Body of pancreas (tissue), 4 donors: Measurements from ENCODE around the gene SEMA3F. TPM values are rescaled to one million over a fixed set of nuclear protein-coding genes. Genes with fewer than 3 reads are reported as not detected.

Source experiments
- ATAC-seq: fragments of 150-250 bp; one replicate; pipeline ENCODE4 v1.9.1; 2016
- DNase-seq, 4 donors: peaks; one replicate each; pipeline ENCODE4 v3.0.0-alpha.2; 2019
- H3K27ac ChIP-seq, 4 donors: fragments of 200-600 bp; sonication (generic); 1 replicate in 3 of 4; 2 replicates in 1 of 4; pipeline versions ENCODE4 v1.5.1 to v1.6.1; 2016 to 2019; ENCODE audit warnings: mild to moderate bottlenecking in 1 of 4, mixed read lengths in 1 of 4, moderate library complexity in 1 of 4
- H3K27me3 ChIP-seq, 2 donors: fragments of 200-600 bp; sonication (generic); one replicate each; pipeline ENCODE4 v1.6.0; 2016; ENCODE audit warnings: mild to moderate bottlenecking in 1 of 2
- H3K36me3 ChIP-seq, 2 donors: fragments of 200-600 bp; sonication (generic); replicated peaks in 1 of 2; 2 replicates each; pipeline ENCODE4 v1.5.1; 2016; ENCODE audit warnings: low read depth in 2 of 2; ENCODE audit not compliant: insufficient read depth in 1 of 2
- H3K4me1 ChIP-seq: fragments of 200-600 bp; sonication (generic); one replicate; pipeline ENCODE4 v1.6.0; 2016
- H3K4me3 ChIP-seq, 2 donors: fragments of 200-600 bp; sonication (generic); 1 replicate in 1 of 2; 2 replicates in 1 of 2; pipeline ENCODE4 v1.5.1; 2016 to 2019
- H3K9me3 ChIP-seq, 3 donors: fragments of 200-600 bp; sonication (generic); 1 replicate in 2 of 3; 2 replicates in 1 of 3; pipeline ENCODE4 v1.5.1; 2016
- POLR2A ChIP-seq, 3 donors: fragments of 450-650 bp; IDR thresholded peaks; one replicate each; pipeline ENCODE4 v1.6.1; 2016; ENCODE audit warnings: antibody characterized with exemption in 3 of 3, mild to moderate bottlenecking in 2 of 3
- WGBS, 2 donors: methylation state at CpG; one replicate each; pipeline ENCODE4 v1.1.5; 2017; 5-methylcytosine and 5-hydroxymethylcytosine counted together
- intact Hi-C: fragments of 100-400 bp; cut with DNase I; formaldehyde crosslinking; loops from one replicate; pipeline ENCODE4 v1.15.1; 2023
- total RNA-seq, 2 donors: library from RNA; depleted of rRNA; stranded (reverse); fragments of >200 nt; gene quantifications; one replicate each; pipeline ENCODE4 v1.1.0, GENCODE V29; 2016
- TF ChIP-seq, protein P1 (sequence below), 7 experiments: fragments of 450-650 bp in 4 of 7; fragments of 200-600 bp in 3 of 7; sonication (generic) in 3 of 7; IDR thresholded peaks; one replicate each; pipeline ENCODE4 v1.5.1; 2016 to 2019; ENCODE audit warnings: antibody characterized with exemption in 7 of 7

SEMA3F gene
- total RNA-seq, 2 donors from 2014 or later, result 5.2 to 25.4 TPM

- no peaks in the 10 kb centered on the region for H3K27me3 ChIP-seq
- no peak for ATAC-seq
- WGBS, 2 donors, result 97 to 100% methylated on average over 2 to 4 of the region's 4 CpGs
- no peaks in the 10 kb centered on the region for H3K9me3 ChIP-seq
- no peaks in the 10 kb centered on the region for H3K36me3 ChIP-seq
- intact Hi-C loops, result loop anchor here (5.0 kb wide), 1 partner anchor 63 kb away; no protein-coding TSS in a partner anchor
- H3K4me3 ChIP-seq, result no peak overlapping the region
- no peak for DNase-seq
- H3K4me1 ChIP-seq, result peaks cover 1% of the 10 kb centered on the region
- TF ChIP-seq, protein P1, sequence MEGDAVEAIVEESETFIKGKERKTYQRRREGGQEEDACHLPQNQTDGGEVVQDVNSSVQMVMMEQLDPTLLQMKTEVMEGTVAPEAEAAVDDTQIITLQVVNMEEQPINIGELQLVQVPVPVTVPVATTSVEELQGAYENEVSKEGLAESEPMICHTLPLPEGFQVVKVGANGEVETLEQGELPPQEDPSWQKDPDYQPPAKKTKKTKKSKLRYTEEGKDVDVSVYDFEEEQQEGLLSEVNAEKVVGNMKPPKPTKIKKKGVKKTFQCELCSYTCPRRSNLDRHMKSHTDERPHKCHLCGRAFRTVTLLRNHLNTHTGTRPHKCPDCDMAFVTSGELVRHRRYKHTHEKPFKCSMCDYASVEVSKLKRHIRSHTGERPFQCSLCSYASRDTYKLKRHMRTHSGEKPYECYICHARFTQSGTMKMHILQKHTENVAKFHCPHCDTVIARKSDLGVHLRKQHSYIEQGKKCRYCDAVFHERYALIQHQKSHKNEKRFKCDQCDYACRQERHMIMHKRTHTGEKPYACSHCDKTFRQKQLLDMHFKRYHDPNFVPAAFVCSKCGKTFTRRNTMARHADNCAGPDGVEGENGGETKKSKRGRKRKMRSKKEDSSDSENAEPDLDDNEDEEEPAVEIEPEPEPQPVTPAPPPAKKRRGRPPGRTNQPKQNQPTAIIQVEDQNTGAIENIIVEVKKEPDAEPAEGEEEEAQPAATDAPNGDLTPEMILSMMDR (IDR thresholded peaks at IDR 0.05), result no peak
- TF ChIP-seq POLR2A (IDR thresholded peaks at IDR 0.05), result no peak
- H3K27ac ChIP-seq, result no peak overlapping the region
Measured at GRCh38 chr3:50185230-50185629, 30.1 kb downstream of the SEMA3F start.

DNA sequence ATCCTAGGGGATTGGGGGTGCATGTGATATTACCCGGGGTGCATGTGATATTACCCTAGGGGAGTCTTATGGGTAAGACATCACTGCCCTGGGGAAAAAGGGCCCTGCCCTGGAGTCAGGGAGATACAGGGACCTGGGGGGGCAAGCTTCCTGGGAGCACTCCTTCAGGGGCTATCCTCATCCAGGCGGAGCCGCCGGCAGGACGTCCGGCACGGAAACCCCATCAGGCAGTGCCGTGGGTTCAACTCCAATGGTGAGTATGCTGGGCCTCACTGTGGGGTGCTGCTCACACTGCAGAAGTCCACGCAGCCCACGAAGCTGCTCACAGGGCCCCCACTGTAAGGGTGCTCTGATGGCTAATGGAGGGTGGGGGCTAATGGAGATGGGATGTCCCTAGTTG lies 31.0 kb downstream of the SEMA3F start:
- intact Hi-C loops, result loop anchor here (5.0 kb wide), 1 partner anchor 64 kb away; no protein-coding TSS in a partner anchor
- 97% methylated on average over 10 of the region's 10 CpGs; no CpG with 5 or more reads in 1 of the 2 donors for WGBS, 2 donors
- ATAC-seq (no peak), DNase-seq (no peak)
- Histone ChIP-seq H3K27ac (no peak overlapping the region), H3K4me1 (no peaks in the 10 kb centered on the region), H3K27me3 (no peaks in the 10 kb centered on the region), H3K9me3 (no peaks in the 10 kb centered on the region), H3K36me3 (no peaks in the 10 kb centered on the region), H3K4me3 (no peak overlapping the region)
- TF ChIP-seq, protein P1 (IDR thresholded peaks at IDR 0.05), result no peak
- no peak for TF ChIP-seq POLR2A (IDR thresholded peaks at IDR 0.05)

DNA sequence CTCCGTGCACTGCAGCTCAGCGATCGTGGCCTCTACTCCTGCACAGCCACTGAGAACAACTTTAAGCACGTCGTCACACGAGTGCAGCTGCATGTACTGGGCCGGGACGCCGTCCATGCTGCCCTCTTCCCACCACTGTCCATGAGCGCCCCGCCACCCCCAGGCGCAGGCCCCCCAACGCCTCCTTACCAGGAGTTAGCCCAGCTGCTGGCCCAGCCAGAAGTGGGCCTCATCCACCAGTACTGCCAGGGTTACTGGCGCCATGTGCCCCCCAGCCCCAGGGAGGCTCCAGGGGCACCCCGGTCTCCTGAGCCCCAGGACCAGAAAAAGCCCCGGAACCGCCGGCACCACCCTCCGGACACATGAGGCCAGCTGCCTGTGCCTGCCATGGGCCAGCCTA lies 32.6 kb downstream of the SEMA3F start:
- TF ChIP-seq POLR2A (IDR thresholded peaks at IDR 0.05), result no peak
- TF ChIP-seq, protein P1 (IDR thresholded peaks at IDR 0.05), result no peak
- Histone ChIP-seq H3K9me3 (no peaks in the 10 kb centered on the region), H3K4me1 (peaks cover 2% of the 10 kb centered on the region), H3K27ac (no peak overlapping the region), H3K27me3 (peaks cover 0 to under 1% of the 10 kb centered on the region in 2 donors), H3K4me3 (no peak overlapping the region), H3K36me3 (no peaks in the 10 kb centered on the region)
- ATAC-seq (no peak), DNase-seq (no peak)
- 96 to 100% methylated on average over 4 to 18 of the region's 19 CpGs for WGBS, 2 donors
- intact Hi-C loops, result loop anchor here (5.0 kb wide), 1 partner anchor 65 kb away; no protein-coding TSS in a partner anchor

- Histone ChIP-seq H3K9me3 (no peaks in the 10 kb centered on the region), H3K4me1 (peaks cover 17% of the 10 kb centered on the region), H3K4me3 (no peak overlapping the region), H3K36me3 (no peaks in the 10 kb centered on the region), H3K27ac (no peak overlapping the region), H3K27me3 (peaks cover 0 to 15% of the 10 kb centered on the region in 2 donors)
- WGBS, 2 donors, result 0 to 4% methylated on average over 3 to 5 of the region's 5 CpGs
- no peak for TF ChIP-seq POLR2A (IDR thresholded peaks at IDR 0.05)
- TF ChIP-seq, protein P1 (IDR thresholded peaks at IDR 0.05), result peak; percentile 54 to 92 (median 76)
- intact Hi-C loops, result loop anchor here (5.0 kb wide), 1 partner anchor 67 kb away; no protein-coding TSS in a partner anchor
- peak; percentile 80 to 89 (median 82) for DNase-seq
- ATAC-seq, result peak; percentile 79
Measured at GRCh38 chr3:50189274-50189673, 34.1 kb downstream of the SEMA3F start.

GRCh38 chr3:50189989-50190388 lies 34.9 kb downstream of the SEMA3F start:
- Histone ChIP-seq H3K27me3 (peaks cover 0 to 16% of the 10 kb centered on the region in 2 donors), H3K4me3 (no peak overlapping the region), H3K27ac (no peak overlapping the region), H3K36me3 (no peaks in the 10 kb centered on the region), H3K4me1 (peaks cover 24% of the 10 kb centered on the region), H3K9me3 (no peaks in the 10 kb centered on the region)
- DNase-seq (no peak), ATAC-seq (no peak)
- intact Hi-C loops, result loop anchor here (5.0 to 10.0 kb wide), 2 partner anchors 68 to 85 kb away; partner anchors contain the start of gene LSMEM2
- TF ChIP-seq, protein P1 (IDR thresholded peaks at IDR 0.05), result no peak
- no peak for TF ChIP-seq POLR2A (IDR thresholded peaks at IDR 0.05)
- WGBS, 2 donors, result 67 to 74% methylated on average over 7 of the region's 7 CpGs
